Fibroblast of lung (primary cell): ENCODE data around the gene CLIC3. TPM values are rescaled to one million over a fixed set of nuclear protein-coding genes. Genes with fewer than 3 reads are reported as not detected.
A peak's percentile ranks its signal among the peaks of the same experiment; 100 is the strongest.

ENCODE experiments used
- DNase-seq, 2 donors: peaks; one replicate each; pipeline versions ENCODE4 v3.0.0 to v3.0.0-alpha.2; 2010; ENCODE audit warnings: low read depth in 2 of 2
- H2AFZ ChIP-seq: 2 replicates; pipeline ENCODE4 v1.5.1; 2012; ENCODE audit warnings: low read length, control low read depth, inconsistent platforms
- H3K27ac ChIP-seq: 2 replicates; pipeline ENCODE4 v1.5.1; 2011; ENCODE audit warnings: low read length, control low read depth; ENCODE audit not compliant: insufficient read depth
- H3K27me3 ChIP-seq: 2 replicates; pipeline ENCODE4 v1.5.1; 2011; ENCODE audit warnings: mild to moderate bottlenecking, low read length; ENCODE audit not compliant: control insufficient read depth, insufficient read depth
- H3K36me3 ChIP-seq: 2 replicates; pipeline ENCODE4 v1.5.1; 2011; ENCODE audit warnings: low read length; ENCODE audit not compliant: control insufficient read depth, insufficient read depth
- H3K4me1 ChIP-seq: 2 replicates; pipeline ENCODE4 v1.5.1; 2011; ENCODE audit warnings: low read length; ENCODE audit not compliant: control insufficient read depth, insufficient read depth; ENCODE audit errors: extremely low read depth
- H3K4me2 ChIP-seq: 2 replicates; pipeline ENCODE4 v1.5.1; 2011; ENCODE audit warnings: low read length, control low read depth; ENCODE audit not compliant: insufficient read depth; ENCODE audit errors: extremely low read depth
- H3K4me3 ChIP-seq, 4 experiments: fragments of 200-600 bp in 1 of 4; sonication (generic) in 1 of 4; replicated peaks in 1 of 4; 2 replicates each; pipeline ENCODE4 v1.5.1; 2011 to 2016; ENCODE audit warnings: low read length in 4 of 4, low read depth in 3 of 4, mild to moderate bottlenecking in 3 of 4, control low read depth in 2 of 4, inconsistent platforms in 1 of 4, mixed read lengths in 1 of 4; ENCODE audit not compliant: insufficient read depth in 1 of 4; ENCODE audit errors: control extremely low read depth in 1 of 4
- H3K79me2 ChIP-seq: 2 replicates; pipeline ENCODE4 v1.5.1; 2012; ENCODE audit warnings: mild to moderate bottlenecking, low read length, inconsistent platforms; ENCODE audit not compliant: control insufficient read depth, insufficient read depth
- H3K9ac ChIP-seq: 2 replicates; pipeline ENCODE4 v1.5.1; 2011; ENCODE audit warnings: mild to moderate bottlenecking, low read length, control low read depth; ENCODE audit not compliant: insufficient read depth
- H3K9me3 ChIP-seq: 2 replicates; pipeline ENCODE4 v1.5.1; 2012; ENCODE audit warnings: low read depth, low read length; ENCODE audit not compliant: control insufficient read depth, insufficient read depth
- H4K20me1 ChIP-seq: 2 replicates; pipeline ENCODE4 v1.5.1; 2011; ENCODE audit warnings: low read length; ENCODE audit not compliant: control insufficient read depth, insufficient read depth; ENCODE audit errors: extremely low read depth
- EZH2 ChIP-seq: IDR thresholded peaks from 2 replicates; pipeline ENCODE4 v1.5.1; 2012; ENCODE audit warnings: low read length, control low read depth, mild to moderate bottlenecking; ENCODE audit errors: missing control alignments
- polyA plus RNA-seq, 2 donors: library from polyadenylated mRNA; depleted of rRNA in 1 of 2; stranded (reverse) in 1 of 2; unstranded in 1 of 2; fragments of >200 nt; gene quantifications; 2 replicates each; pipeline ENCODE4 v1.2.1, GENCODE V29; 2011 to 2012; ENCODE audit warnings: missing spikeins in 1 of 2
- total RNA-seq: library from RNA; depleted of rRNA; stranded (reverse); fragments of >200 nt; gene quantifications from 2 replicates; pipeline ENCODE4 v1.2.1, GENCODE V29; 2014
- TF ChIP-seq, protein P1 (sequence below), 2 donors: IDR thresholded peaks in 1 of 2; conservative IDR thresholded peaks in 1 of 2; 1 replicate in 1 of 2; 2 replicates in 1 of 2; pipeline ENCODE4 v1.5.1; 2011 to 2012; ENCODE audit warnings: low read length in 2 of 2, control low read depth in 1 of 2, inconsistent platforms in 1 of 2, low read depth in 1 of 2, mild to moderate bottlenecking in 1 of 2

The CLIC3 gene
- total and polyA plus RNA-seq, 2 donors (not counting 1 experiment from before 2014, with no cell fraction given), result 0.98 to 3.5 TPM

DNA sequence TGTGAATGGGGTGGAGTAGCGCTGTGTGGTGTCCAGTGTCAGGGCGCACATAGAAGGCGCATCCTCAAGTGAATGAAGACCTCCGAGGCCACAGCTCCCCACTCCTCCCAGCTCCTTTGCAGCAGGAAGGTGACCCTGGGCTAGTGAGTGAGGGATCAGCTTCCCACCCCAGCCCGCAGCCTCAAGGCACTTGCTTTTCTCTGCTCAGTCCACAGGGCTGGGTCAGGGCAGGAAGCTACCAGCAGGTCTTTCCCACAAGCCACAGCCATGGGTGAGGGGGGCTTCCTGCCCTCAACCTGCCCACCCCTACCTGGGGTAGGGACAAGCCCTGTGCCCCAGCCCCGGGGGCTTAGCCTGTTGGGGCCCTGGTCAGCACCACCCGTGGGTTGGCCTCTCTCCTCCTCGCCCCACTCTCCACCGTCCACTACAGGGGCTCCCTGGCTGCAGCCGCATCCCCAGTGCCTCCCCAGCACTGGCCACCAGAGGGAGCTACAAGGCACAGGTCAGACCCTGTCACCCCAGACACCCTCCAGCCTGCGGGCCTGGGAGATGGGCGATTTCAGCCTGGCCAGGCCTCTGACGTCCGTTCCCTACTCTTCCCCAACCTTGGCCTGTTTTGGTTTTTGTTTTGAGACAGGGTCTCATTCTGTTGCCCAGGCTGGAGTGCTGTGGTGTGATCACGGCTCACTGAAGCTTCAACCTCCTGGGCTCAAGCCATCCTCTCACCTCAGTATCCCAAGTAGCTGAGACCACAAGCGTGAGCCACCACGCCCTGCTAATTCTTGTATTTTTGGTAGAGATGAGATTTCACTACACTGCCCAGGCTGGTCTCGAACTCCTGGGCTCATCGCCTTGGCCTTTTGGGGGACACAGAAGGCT is 32.9 kb upstream of the CLIC3 start:
- Histone ChIP-seq H2AFZ (no peak overlapping the region), H3K4me2 (no peak overlapping the region), H3K27me3 (no peaks in the 10 kb centered on the region), H3K36me3 (no peaks in the 10 kb centered on the region), H3K9me3 (no peaks in the 10 kb centered on the region), H3K27ac (no peak overlapping the region), H3K4me3 (peak overlapping the region in 1 of 4 experiments; percentile 64), H3K9ac (no peak overlapping the region), H4K20me1 (no peaks in the 10 kb centered on the region), H3K4me1 (peaks cover 4% of the 10 kb centered on the region), H3K79me2 (no peaks in the 10 kb centered on the region)
- no peak for TF ChIP-seq EZH2
- TF ChIP-seq, protein P1, sequence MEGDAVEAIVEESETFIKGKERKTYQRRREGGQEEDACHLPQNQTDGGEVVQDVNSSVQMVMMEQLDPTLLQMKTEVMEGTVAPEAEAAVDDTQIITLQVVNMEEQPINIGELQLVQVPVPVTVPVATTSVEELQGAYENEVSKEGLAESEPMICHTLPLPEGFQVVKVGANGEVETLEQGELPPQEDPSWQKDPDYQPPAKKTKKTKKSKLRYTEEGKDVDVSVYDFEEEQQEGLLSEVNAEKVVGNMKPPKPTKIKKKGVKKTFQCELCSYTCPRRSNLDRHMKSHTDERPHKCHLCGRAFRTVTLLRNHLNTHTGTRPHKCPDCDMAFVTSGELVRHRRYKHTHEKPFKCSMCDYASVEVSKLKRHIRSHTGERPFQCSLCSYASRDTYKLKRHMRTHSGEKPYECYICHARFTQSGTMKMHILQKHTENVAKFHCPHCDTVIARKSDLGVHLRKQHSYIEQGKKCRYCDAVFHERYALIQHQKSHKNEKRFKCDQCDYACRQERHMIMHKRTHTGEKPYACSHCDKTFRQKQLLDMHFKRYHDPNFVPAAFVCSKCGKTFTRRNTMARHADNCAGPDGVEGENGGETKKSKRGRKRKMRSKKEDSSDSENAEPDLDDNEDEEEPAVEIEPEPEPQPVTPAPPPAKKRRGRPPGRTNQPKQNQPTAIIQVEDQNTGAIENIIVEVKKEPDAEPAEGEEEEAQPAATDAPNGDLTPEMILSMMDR (conservative IDR thresholded peaks at IDR 0.05 in 1 of 2, IDR thresholded peaks at IDR 0.05 in 1 of 2; ENCODE audit: low read depth in 1 of 2, low read length in 2 of 2), result peak; percentile 78 to 92
- DNase-seq, result peak; percentile 26 to 41

DNA sequence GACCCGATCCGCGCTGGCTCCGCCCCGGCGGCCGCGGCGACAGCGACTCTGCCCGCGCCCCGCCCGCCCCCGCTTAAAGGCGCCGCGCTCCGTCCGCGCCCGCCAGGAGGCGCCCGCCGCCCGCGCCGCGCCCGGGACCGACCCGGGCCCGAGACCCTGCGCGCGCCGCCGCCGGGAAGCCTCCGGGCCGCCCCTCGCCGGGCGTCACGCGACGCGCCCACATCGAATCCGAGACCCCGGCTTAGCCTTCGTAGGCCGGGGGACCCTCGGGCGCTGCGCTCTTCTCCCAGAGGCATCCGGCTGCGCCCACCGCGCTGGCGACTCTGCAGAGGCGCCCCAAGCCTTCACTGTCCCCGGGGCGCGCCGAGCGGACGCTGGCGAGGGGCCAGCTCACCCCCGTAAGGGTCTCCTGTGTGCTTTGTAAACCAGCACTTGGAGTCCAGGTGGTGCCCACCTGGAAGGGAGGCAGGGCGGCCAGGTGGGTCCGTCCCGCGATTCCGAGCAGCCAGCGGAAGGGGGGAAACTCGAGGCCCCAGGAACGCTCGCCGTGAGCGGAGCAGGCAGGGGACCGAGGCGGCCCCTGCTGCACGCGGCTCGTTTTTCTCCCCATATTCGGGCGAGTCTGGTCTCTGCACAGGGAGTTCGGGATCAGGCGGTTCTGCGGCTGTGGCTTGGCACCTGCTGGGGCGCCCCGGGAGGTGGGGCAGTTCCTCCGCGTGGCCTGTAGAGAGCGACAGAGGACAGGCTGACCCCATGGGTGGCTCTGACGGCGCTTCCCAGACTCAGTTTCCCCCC is 32.1 kb upstream of the CLIC3 start:
- no peak for DNase-seq
- Histone ChIP-seq H3K27ac (no peak overlapping the region), H2AFZ (no peak overlapping the region), H3K4me2 (peak overlapping the region; percentile 81), H3K9me3 (no peaks in the 10 kb centered on the region), H3K79me2 (no peaks in the 10 kb centered on the region), H3K36me3 (no peaks in the 10 kb centered on the region), H3K4me3 (peak overlapping the region; percentile 10 to 64 (median 29)), H4K20me1 (no peaks in the 10 kb centered on the region), H3K4me1 (peaks cover 4% of the 10 kb centered on the region), H3K9ac (no peak overlapping the region), H3K27me3 (no peaks in the 10 kb centered on the region)
- TF ChIP-seq EZH2, result no peak
- TF ChIP-seq, protein P1 (conservative IDR thresholded peaks at IDR 0.05 in 1 of 2, IDR thresholded peaks at IDR 0.05 in 1 of 2; ENCODE audit: low read depth in 1 of 2, low read length in 2 of 2), result peak in 1 of 2 donors; percentile 34
